ENCODE data around the gene GPHN.

GRCh38 chr14:66918527-66918926 is 410.6 kb downstream of the GPHN start:
- TF ChIP-seq CTCF (IDR thresholded peaks at IDR 0.05; ENCODE audit: extremely low read depth in 1 of 2, insufficient read depth in 1 of 2, low read depth in 1 of 2, low read length in 2 of 2) (no peak), POLR2AphosphoS5 (IDR thresholded peaks at IDR 0.05; ENCODE audit: insufficient read depth, low read depth, low read length) (no peak), MYC (IDR thresholded peaks at IDR 0.05; ENCODE audit: low read depth, low read length) (no peak), GATA2 (IDR thresholded peaks at IDR 0.05; ENCODE audit: insufficient read depth, insufficient read length, low read depth, low read length) (no peak), POLR2A (IDR thresholded peaks at IDR 0.05; ENCODE audit: low read depth, low read length) (no peak)
